H1 (cell line): Measurements from ENCODE around the gene PKM. TPM values are rescaled to one million over a fixed set of nuclear protein-coding genes. Genes with fewer than 3 reads are reported as not detected.

Source experiments
- ASH2L ChIP-seq: fragments of 200-600, 300-600 bp; sonication (generic); IDR thresholded peaks from one replicate; pipeline ENCODE4 v1.7.1; 2017; ENCODE audit warnings: low read length
- BRCA1 ChIP-seq: IDR thresholded peaks from 2 replicates; pipeline ENCODE4 v1.6.1; 2012; ENCODE audit warnings: low read depth, low read length, improper control_type of control experiment
- polyA plus RNA-seq, 7 experiments: library from polyadenylated mRNA; depleted of rRNA in 3 of 7; stranded (reverse) in 5 of 7; unstranded in 2 of 7; fragments of >200 nt in 5 of 7; fragments of 200-250 nt in 2 of 7; gene quantifications; 1 replicate in 5 of 7; 2 replicates in 1 of 7; 4 replicates in 1 of 7; pipeline versions ENCODE4 v1.2.1 to v1.2.3, GENCODE V29; 2011 to 2013; ENCODE audit warnings: missing spikeins in 2 of 7, mixed read lengths in 2 of 7
- total RNA-seq: library from RNA; stranded (reverse); fragmentation: NEBNext Ultra II Directional; extraction: Animal tissue kit (Norgen Biotek cat#: 25700); gene quantifications from 2 replicates; pipeline ENCODE4 v1.2.1, GENCODE V29; 2021

PKM gene
- total and polyA plus RNA-seq, 2 of the 8 experiments (the other 6 are each of a cell fraction or from before 2014, with no cell fraction given) = 780 to 856 TPM

GRCh38 chr15:72193836-72194396 is 37.1 kb downstream of the PKM start (continued):
- no peak for TF ChIP-seq BRCA1
- TF ChIP-seq ASH2L = no peak
